Measurements from ENCODE around the gene CNOT1. TPM values are rescaled to one million over a fixed set of nuclear protein-coding genes. Genes with fewer than 3 reads are reported as not detected.

CNOT1 gene
- polyA plus RNA-seq, 1 donor = 86.0 TPM

- DNase-seq (ENCODE audit: low read depth) = no peak
Observed at GRCh38 chr16:58485184-58485887, 144.3 kb downstream of the CNOT1 start.

GRCh38 chr16:58481931-58482330 is 147.7 kb downstream of the CNOT1 start:
- no peak for DNase-seq (ENCODE audit: low read depth)

- no peak for DNase-seq (ENCODE audit: low read depth)
Observed at GRCh38 chr16:58481226-58481869, 148.3 kb downstream of the CNOT1 start.

- no peak for DNase-seq (ENCODE audit: low read depth)
Observed at GRCh38 chr16:58478427-58478826, 151.2 kb downstream of the CNOT1 start.

- DNase-seq (ENCODE audit: low read depth) = no peak
Observed at GRCh38 chr16:58476791-58477190, 152.8 kb downstream of the CNOT1 start.

- DNase-seq (ENCODE audit: low read depth) = no peak
Observed at GRCh38 chr16:58475091-58475619, 154.5 kb downstream of the CNOT1 start.

- no peak for DNase-seq (ENCODE audit: low read depth)
Observed at GRCh38 chr16:58474296-58474695, 155.3 kb downstream of the CNOT1 start.

GRCh38 chr16:58472827-58473226 is 156.8 kb downstream of the CNOT1 start:
- DNase-seq (ENCODE audit: low read depth) = no peak

- DNase-seq (ENCODE audit: low read depth) = no peak
Observed at GRCh38 chr16:58472266-58472665, 157.4 kb downstream of the CNOT1 start.

GRCh38 chr16:58471209-58471975 is 158.2 kb downstream of the CNOT1 start:
- DNase-seq (ENCODE audit: low read depth) = no peak

Other genes starting within 250 kb of the CNOT1 start
- 6.5 TPM for gene GINS3, start 237.4 kb downstream of the CNOT1 start, polyA plus RNA-seq (ENCODE audit: insufficient read length)
- 11.7 TPM for gene NDRG4, start 129.7 kb downstream of the CNOT1 start, polyA plus RNA-seq (ENCODE audit: insufficient read length)
- gene SETD6, start 114.3 kb downstream of the CNOT1 start, polyA plus RNA-seq (ENCODE audit: insufficient read length) = 17.0 TPM
- gene SLC38A7, start 54.9 kb upstream of the CNOT1 start, polyA plus RNA-seq (ENCODE audit: insufficient read length) = 7.0 TPM
- gene GOT2, start 104.5 kb upstream of the CNOT1 start, polyA plus RNA-seq (ENCODE audit: insufficient read length) = 45.9 TPM